NCI-H2171 treated with DMSO at 0.1 percent for 48 hours (cell line): ENCODE results near the gene HOXB2.
"Not testable (repeated sequence)": the region's sequence is repeated elsewhere in the genome, so short reads cannot be mapped to it uniquely, and the experiment has no call there.

Experiments used
- DNase-seq: peaks from one replicate; lab custom pipeline; 2025; lab: John Stamatoyannopoulos, UW

The HOXB2 gene

DNA sequence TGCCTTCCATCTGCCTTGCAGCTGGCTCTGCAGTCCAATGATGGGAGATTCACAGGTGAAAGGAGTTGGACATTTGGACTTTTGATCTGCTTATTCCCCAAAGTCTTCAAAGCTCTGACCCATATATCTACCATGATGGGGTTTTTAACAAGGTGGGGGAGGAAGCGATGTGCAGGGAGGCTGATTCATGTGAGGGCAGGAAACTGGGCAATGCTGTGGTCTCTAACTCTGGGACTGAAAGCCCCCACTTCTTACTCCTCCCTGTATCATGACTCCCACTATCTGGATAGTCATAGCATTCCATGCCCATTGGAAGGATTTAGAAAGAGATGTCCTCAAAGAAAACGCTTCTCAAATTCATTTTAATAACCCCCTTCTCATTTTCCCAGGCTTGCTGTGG is 30.4 kb downstream of the HOXB2 start:
- no peak for DNase-seq

DNA sequence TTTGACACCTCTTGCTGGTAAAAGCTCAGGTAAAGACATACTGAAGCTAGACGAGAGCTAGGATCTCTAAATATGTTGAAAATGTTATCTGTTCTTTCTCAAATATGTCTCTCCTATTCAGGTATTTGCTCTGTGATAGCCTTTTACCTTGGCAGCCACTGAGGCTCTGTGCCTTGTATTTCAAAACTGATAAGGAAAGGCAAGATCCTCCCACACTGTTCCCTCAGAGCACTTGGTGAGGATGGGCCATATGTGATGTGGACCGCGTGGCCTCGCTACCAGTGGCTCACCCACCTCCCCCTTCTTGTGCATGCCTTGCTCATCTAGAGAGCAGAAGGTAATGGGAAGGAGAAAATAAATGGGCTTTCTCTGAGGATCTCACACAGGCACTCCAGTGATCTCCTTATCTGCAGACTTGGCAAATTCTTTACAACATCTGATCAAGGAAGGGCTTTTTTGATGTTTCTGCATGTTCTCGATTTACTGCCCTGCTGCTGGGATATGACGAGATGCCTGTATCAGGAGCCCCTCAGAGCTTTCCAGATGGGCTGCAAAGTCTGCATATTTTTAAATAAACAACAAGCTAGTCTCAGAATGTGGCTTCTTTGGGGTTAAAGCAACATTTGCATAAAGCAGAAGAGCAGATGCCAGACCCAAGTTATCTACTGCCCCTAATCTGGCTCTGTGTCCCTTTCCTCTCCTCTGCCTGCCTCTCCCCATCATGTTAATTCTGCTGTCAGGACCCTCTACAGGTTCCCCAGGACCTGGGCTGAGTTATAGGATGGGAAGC is 31.0 kb downstream of the HOXB2 start:
- DNase-seq: no peak

DNA sequence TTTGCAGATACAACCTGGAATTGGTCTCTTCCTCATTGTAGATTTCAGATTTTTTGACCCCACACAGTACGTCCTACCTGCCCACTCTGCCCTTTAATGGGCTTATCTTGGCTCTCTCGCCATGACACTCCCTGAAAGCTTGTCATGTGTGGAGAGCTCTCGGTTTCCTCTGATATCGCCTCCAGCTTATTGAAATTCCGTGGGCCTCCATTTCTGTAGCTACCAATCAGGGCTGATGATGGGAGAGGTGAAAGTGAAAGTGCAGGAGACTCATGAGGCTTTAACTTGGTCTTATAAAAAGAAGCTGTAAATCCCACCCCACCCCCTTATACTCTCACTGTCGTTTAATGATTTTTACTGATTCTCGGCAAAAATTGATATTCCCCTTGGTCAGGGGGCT is 31.8 kb downstream of the HOXB2 start:
- no peak for DNase-seq

DNA sequence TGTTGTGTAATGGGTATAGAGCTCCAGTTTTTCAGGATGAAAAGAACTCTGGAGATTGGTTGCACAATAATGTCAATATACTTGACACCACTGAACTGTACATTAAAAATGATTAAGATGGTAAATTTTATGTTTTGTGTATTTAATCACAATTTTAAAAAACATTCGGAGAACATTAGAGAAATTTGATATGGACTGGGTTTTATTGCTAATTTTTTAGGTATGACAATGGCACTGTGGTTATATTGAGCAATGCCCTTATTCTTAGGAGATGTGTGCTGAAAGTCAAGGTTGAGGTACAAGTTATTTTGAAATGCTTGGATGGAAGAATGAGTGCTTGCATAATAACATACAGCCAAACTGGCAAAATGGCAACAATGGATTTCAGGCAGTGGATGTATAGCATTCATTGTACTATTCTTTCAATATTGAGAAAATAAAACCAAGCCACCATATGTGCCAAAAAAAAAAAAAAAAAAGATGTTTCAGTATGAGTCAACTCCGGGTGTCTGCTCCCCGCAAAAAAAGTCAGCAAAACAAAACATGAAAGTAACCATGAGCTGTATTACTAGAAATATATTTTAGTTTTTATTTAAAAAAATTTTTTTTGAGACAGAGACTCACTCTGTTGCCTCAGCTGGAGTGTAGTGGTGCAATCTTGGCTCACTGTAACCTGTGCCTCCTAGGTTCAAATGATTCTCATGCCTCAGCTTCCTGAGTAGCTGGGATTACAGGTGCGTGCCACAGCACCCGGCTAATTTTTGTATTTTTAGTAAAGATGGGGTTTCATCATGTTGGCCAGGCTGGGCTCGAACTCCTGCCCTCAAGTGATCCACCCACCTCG is 33.9 kb downstream of the HOXB2 start:
- DNase-seq: no peak

DNA sequence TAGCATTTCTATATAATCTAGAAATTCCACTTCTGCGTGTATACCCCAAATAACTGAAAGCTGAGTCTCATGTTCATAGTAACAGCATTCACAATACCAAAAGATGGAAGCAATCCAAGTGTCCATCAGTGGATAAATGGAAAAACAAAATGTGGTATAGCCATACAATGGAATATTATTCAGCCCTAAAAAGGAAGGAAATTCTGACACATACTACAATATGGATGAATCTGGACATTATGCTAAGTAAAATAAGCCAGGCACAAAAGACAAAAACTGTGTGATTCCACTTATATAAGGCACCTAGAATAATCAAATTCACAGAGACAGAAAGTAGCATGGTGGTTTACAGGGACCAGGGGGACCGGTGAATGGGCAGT is 34.5 kb downstream of the HOXB2 start:
- no peak for DNase-seq

DNA sequence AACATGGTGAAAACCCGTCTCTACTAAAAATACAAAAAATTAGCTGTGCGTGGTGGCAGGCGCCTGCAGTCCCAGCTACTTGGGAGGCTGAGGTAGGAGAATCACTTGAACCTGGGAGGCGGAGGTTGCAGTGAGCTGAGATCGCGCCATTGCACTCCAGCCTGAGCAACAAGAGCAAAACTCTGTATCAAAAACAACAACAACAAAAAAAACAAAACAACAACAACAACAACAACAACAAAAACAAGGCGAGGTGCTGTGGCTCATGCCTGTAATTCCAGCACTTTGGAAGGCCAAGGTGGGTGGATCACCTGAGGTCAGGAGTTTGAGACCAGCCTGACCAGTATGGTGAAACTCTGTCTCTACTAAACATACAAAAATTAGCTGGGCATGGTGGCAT is 35.2 kb downstream of the HOXB2 start:
- not testable (repeated sequence) for DNase-seq

DNA sequence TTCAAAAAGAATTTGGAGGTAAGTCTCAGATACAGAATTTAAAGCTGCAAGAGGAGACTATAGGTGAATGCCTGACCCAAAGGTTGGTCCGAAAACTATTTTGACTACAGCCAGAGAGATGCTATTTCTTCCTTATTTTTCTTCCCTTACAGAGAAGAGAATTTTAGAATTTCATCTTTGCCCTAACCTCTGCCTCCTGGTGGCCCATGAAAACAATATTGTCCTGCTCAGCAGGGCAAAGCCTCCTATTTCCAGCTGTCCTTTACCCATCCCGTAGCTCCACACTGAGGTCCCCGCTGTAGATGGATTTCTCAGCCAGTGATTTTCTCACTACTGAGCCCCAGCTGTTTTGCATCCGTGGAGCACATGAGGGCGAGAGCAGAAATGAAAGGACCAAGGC is 38.7 kb downstream of the HOXB2 start:
- DNase-seq: no peak

DNA sequence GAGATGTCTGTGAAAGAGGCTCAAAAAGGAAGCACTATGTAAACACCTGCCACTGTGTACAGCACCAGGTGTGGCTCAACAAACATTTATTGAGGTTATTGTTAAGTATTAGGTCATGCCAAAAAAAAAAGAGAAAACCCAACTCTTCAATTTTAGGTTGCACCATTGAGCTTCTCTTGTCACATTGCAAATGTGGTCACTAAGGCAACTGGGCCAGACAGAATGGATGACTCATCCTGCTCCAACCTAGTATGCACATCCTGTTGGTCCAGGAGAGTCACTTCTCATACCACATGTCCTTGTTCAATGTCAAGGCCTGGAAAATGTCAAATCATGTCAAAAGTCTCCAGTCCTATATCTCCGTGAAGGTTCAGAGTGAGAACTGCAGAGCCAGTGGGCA is 39.1 kb downstream of the HOXB2 start:
- no peak for DNase-seq

DNA sequence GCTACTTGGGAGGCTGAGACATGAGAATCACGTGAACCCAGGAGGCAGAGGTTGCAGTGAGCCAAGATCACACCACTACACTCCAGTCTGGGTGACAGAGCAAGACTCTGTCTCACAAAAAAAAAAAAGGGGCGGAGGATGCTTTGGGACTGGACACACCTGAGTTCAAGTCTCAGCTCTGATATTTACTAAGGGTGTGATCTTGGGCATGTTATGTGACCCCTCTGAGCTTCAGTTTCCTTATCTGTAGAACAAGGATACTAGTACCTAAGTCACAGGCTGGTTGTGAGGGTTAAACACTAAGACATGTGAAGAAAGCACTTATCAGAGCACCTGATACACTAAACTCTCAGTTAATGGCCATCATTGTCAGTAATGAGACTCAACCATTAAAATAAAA is 40.0 kb downstream of the HOXB2 start:
- no peak for DNase-seq

DNA sequence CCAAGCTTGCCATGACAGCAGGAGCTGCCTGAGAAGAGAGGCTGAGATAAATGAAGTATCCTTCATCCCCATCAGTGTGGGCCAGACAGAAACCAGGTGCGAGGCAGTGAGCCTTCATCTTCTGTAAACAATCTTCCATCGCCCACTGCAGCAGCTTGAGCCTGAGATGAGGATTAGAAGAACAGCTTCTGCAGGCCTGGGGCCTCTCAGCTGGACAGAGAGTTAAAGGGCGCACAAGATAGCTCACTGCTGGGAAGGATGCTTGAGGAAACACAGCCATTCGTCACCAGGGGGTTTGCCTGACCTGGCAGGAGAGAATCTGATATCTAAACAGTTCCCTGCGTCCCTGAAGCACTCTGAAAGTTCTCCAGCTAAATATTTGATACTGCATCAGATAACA is 41.2 kb downstream of the HOXB2 start:
- DNase-seq: no peak

DNA sequence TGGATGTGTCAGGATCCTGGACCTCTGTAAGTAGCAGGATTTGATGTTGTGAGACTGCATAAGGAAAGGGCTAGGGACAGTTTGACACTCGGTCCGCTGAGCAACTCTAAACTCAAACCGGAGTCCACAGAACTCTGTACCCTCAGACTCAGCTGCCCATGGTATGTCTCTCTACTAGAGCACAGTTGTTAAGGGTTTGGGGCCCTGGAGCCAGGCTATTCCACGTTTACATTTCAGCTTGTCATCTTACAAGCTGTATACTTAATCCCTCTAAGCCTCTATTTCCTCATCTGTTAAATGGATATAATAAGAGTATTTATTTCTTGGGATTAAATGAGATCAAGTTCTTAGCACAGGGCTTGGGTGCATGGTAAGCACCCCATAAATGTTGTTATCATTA is 42.0 kb downstream of the HOXB2 start:
- DNase-seq: no peak

DNA sequence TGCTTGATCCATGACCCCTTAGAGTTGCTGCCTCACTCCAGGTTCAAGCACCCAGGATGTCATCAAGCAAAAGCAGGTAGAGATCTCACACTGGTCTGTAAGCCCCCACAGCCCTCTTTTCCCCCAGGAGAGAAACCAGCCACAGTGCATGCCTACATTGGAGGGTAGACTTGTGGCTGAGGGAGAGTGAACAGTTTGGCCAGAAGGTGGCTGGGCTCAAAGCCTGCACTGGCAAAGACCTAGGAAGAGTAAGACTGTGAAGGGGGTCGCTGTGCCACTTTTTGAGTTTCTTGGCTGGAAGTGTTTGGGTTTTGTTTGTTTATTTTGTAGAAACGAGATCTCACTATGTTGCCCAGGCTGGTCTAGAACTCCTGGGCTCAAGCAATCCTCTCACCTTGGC is 42.6 kb downstream of the HOXB2 start:
- DNase-seq: no peak

DNA sequence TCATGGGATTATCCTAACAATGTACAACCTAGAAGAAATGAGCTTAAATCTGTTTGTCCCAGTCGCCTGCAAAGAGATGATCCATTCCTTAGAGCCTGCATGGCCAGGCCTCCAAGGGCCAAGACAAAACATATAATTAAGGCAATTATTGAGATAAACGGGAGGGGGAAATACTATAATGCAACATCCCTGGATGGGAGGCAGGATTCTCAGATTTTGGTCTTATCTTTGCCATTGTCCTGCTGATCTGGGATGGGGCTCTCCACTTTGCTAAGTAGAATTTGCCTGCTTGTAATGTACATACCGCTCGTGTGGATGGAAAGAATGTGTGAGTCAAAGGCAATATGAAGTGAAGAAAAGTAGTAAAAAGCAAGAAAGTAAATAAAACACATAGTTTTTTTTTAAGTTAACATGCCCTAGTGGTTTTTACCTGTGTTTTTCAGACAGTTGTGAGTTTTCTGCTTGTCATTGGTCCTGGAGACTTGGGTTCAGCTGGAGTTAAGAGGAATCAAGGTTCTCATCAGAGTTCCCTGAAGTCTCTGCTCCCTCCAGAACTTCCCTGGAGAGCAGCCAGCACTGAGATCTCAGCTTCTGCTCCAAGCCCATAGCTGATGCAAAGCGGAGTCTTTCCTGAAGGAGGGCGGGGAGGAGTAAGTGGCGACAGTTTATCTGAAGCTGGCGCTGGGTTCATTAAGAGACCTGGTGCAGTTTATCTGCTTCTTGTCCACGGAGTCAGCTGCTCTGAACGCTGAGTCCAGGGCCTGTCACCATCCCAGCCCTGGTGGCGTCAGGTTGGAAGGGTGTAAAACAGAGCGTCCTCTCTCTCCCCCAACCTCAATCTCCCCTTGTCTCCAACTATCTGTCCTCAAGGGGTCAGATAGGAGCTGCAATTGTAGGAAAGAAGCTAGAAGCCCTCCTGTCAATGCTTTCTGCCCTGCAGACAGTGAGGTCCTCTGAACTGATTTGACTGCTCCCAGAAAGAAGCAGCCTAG is 44.2 kb downstream of the HOXB2 start:
- DNase-seq: no peak

DNA sequence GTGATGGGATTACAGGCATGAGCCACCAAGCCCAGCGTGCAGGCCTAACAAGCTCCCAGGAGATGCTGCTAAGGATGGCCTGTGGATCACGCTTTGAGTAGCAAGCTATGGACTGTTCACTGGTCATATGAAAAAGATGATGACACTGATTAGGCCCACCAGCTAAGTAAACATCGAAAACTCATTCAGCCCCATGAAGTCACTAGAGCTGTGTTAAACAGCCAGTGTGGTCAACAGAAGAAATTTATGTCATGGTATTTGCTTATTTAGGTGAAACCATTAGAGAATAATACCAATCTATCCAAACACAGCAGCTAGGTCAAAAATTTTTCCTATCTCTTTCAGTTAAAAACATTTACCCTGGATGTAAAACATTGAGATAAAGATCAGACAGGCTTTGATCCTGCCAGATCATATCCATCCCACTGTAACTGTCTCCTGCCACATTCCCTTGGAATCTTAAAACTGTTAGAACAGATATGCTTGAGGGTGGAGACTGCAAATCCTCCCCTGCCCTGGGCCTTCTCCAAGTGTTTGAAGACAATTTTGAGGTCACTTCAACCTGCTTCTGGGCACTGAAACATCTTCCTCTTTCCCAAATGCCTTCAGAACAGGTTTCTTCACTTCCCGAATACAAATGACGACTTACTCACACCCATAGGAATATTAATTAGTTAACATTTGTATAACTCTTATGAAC is 45.0 kb downstream of the HOXB2 start:
- no peak for DNase-seq

DNA sequence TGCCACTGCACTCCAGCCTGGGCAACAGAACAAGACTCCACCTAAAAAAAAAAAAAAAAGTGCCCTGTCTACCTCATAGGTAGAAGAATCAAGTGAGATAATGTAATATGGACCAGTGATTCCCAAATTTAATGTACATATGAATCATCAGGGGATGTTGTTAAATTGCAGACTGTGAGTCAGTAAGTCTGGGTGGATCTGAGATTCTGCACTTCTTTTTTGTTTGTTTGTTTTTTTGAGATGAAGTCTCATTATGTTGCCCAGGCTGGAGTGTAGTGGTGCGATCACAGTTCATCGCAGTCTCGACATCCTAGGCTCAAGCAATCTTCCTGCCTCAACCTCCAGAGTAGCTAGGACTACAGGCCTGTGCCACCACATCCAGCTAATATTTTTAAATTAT is 45.7 kb downstream of the HOXB2 start:
- no peak for DNase-seq

DNA sequence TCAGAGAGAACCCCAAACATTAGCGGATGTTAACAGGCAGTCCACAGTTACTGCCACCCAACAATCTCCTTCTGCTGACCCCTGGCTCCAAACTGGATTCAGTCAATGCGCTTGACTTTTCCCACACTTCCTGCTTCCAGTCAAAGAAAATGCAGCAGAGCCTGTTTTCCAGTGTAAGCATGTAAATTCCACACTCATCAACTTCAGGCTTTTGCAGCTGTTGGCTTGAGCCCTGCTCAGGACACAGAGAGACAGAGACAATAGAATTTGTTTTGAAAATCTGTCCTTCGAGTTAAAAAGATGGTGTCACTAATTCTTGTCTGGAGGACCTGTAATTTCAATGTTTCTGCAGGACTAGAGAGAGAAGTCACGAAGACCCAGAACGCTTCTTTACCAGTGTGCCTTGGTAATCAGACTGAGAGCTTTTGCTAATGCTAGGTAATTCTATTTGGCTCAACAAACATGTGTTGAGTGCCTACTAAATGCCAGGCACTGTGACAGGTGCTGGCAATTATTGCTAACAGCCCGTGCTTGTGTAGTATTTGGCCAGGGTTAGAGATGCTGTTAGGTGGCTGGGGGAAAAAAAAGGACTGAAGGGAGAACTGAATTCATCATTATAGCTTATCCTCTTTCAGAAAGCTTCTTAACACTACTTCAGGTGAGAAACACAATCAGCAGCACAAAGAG is 46.6 kb downstream of the HOXB2 start:
- DNase-seq: no peak

DNA sequence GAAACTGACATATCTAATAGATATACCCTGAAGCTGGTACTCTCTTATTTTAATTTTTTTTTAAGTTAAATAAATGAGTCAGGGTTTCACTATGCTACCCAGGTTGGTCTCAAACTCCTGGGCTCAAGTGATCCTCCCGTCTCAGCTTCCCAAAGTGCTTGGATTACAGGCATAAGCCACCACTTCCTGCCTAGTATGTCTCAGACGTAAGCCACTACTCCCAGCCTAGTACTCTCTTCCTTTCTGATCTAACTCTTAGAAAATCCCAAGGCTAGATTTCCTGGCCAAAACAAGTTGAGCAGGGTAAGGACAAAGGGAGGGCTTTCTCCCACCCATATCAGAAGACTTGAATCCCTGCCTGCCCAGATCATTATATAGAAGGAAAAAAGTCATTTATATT is 47.8 kb downstream of the HOXB2 start:
- no peak for DNase-seq

DNA sequence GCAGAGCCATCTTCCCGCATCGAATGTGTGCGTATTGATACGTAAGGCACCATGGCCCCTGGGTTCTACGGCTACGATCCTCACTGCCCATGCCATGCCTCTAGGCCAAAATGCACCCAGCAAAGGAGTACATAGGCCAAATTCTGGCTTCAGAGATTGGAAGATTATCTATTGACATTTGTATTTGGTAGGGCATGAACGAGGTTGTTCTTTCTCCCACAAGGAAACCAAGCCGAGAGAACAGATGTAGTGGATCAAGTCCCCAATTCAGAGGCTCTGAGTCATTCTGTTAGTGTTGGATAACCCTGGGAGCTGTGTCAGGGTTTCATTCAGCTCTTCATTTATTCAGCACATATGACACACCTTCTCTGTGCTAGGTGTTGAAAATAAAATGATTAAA is 50.6 kb downstream of the HOXB2 start:
- no peak for DNase-seq
